HG03378 (cell line): ENCODE results near the gene SORBS2.

Source experiments
- ATAC-seq: cut with Tn5 transposase; IDR thresholded peaks from one replicate; pipeline ENCODE4 v1.9.1; 2021; ENCODE audit warnings: mild to moderate bottlenecking, moderate library complexity; ENCODE audit not compliant: unreplicated experiment

Gene SORBS2

DNA sequence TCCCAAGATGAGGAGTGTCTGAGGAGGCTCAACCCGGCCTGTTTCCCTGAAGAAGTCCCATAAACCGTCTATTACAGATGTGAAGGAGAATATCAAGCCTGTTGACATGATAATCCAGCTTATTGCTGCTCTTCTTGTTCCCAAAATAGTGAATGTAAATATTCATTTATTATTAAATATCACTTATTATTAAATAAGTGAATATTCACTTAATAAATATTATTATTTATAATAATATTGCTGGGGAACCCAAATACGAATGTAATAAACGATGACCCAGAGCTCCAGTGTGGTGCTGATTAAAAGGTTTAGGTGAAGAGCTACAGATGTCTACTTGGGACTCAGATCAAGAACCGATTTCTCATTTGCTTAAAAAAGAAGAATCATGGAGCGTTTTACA lies 23.8 kb upstream of the SORBS2 start:
- no peak for ATAC-seq

DNA sequence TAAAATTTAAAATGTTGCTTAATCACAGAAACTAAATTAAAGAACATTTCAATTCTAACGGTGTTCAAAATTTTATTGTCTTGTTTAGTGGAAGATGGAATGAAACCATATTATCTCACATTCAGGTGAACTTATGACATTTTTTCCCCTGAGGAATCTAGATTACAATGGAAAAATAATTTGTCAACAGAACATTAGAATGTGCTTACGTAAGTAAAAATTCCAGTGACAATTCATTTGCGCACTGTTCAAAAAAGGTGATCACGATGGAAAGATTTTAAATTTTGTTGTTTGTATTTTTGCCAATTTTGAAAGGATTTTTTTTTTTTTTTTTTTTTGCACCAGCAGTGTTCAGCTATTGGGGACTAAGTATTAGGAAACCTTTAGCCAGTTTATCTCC lies 23.3 kb upstream of the SORBS2 start:
- no peak for ATAC-seq

DNA sequence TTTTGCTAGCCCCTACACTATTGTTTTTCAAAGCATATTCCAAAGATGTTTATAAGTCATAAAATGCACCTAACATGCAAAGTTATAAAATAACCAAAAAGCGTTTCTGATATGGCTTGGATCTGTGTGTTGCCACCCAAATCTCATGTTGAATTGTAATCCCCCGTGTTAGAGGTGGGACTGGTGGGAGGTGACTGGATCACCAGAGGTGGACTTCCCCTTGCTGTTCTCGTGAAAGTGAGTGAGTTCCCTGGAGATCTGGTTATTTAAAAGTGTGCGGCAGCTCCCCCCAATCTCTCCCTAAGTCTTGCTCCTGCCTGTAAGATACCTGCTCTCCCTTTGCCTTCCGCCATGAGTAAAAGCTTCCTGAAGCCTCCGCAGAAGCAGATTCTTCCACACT lies 22.8 kb upstream of the SORBS2 start:
- ATAC-seq = no peak

DNA sequence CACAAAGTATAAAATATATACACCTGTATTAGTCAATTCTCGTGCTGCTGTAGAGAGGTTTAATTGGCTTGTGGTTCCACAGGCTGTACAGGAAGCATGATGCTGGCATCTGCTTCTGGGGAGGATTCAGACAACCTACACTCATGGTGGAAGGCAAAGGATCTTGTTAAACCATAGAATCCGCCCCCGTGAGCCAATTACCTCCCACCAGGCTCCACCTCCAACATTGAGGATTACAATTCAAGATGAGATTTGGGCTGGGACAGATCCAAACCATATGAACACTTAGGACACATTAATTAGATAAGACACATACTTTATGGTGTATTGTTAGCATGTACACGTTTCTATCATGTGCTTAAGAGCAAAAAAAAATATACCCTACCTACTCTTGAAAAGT lies 22.1 kb upstream of the SORBS2 start:
- no peak for ATAC-seq

DNA sequence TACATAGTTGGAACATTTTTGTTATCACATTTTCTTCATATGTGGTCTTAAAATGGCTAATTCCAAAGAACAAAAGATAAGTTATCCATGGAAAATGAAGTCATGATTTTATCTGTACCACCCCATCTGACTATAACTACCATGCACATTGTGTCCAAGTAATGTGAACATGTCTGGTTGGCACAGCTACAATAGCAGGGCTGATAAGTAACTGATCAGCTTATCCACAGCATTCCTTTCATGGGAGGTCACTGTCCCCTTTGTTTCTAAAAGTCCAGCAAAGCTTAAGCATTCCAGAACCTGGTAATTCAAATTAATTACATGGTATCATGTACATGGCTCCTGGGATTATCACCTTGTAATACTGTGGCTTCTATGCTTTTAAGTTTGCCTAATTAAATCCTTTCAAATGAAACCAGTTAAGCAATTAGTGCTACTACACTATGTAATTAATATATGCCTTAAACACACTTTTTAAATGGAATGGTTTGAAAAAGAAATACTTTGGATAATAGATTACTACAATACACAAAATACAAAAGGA lies 21.1 kb upstream of the SORBS2 start:
- ATAC-seq = no peak

DNA sequence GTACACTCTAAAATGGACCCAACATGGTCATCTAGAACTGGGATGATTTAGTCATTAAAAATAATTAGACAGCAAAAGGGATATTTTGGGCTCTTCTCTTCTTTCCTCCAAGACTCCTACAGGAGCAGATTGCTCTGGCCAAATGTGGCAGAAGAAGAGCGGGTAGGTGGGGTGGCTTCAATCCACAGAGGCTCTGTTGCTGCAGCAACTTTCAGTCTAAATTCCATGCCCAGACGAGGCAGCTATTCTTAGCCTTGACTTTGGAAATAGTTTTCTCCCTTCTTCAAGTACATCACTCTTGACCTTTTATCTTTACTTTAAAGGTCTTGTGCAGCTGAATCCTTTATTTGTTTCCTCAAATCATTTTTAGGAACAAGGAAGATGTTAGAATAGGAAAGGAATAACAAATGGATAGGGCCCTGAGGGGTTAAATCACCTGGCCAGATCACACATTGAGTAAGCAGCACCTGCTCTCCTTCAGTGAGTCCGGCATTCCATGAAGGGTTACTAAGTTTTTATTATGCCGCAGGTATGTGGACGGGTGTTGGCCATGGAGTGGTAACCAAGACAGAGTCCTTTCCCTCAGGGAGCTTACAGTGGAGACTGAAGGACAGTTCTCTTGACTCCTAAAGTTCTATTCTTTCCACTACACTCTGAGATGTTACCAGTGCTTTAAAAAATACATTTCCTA lies 19.3 kb upstream of the SORBS2 start:
- ATAC-seq = no peak

DNA sequence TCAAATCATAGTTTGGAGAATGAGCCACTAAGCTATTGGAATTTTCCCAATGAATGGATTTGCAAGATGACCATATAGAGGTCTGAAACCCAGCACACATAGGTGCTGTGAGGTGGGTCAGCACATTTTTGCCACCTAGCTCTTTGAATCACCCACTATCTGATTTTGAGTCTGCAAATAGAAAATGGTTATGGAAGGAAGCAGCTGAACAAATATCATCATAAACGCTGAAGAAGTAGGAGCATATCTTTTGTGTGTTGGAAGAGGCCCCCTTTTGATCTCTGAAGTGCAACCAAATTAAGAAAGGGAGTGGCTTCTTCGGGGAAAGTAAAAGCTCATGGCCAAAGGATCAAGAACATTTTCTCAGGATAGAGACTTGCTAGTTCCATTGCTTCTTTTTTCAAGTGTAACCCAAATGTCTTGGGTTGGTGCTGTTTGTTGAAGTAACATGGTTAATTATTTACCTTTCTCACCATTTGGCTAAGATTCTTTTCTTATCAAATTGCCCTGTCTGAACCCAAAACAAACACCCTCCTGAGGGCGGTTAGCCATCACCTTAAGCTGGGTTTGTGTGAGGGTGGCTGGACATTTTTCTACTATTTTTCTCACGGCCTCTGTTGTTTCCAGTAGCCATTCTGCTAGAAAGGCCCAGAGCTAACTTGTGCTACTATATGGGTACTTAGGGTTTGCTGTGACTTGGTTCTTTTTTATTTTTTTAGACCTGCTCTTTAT lies 18.4 kb upstream of the SORBS2 start:
- no peak for ATAC-seq

DNA sequence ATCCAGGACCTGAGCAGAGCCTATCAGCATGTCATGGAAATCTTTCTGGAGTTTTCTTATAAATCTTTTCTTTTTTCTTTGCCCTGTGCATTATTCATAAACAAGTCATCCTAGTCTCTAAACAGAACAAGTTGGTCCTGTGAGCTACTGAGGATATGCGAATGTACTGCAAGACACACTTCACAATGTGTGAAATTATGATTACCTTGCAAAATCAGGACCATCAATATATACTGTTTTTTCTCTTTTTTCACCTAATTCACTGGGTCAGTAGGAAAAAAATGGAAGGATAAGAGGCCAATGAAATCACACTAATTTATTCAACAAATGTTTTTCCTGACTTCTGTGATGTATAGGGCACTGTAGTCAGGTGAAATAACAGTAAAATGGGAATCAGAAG lies 14.4 kb upstream of the SORBS2 start:
- ATAC-seq = no peak

DNA sequence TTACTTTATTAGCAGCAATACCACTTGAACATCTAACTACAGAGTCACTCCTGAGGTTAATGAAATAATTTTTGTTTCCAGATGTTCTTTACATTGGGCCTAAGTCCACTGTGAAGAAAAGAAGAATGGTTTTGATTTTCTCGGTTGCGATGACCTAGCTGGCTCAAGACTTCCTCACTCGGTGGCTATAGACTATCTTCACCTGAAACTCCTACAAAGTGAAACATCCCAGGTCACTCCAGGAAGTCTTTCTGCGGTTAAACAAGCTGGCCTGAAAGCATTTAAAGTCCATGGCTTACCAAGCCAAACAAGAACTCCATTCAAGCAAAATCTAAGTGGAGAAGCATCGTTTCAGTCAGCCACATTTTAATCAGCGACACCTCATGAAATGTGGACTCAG lies 13.7 kb upstream of the SORBS2 start:
- no peak for ATAC-seq

DNA sequence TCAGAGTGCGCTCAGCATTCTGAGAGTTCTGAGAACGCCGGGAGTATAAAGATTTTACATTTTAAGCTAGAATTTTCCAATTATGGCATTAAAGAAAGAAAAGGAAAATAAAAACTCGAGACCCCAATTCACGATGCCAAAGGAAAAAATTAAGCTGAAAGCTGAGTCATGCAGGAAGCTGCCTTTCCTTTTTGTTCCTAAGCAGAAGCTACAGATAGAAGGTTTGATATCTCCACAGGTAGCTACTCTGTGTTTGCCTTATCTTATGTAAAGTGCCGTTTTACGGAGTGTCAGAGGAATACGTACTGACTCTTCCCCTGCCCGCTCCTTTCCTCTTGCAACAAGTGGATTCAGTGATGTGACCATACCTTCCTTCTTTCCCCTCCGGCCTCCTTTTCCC lies 10.8 kb upstream of the SORBS2 start:
- ATAC-seq = no peak

DNA sequence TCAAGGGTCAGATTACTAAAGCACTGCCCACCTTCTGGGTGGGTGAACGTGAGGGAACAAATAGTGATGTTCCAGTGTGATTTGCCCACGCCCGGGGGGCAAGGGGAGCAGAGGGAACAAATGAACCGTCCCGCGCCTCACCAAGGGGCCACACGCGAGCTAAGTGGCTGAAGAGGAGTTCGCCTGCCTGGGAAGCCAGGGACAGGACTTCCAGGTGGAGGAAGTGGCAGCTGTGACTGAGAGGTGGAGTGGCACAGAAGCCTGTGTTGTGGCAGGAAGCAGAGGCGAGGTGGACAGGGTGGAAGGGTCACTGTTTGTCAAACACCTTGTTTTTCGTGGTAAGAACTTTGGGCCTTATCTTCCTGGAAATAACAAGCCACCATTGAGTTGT lies 9.0 kb upstream of the SORBS2 start:
- no peak for ATAC-seq

DNA sequence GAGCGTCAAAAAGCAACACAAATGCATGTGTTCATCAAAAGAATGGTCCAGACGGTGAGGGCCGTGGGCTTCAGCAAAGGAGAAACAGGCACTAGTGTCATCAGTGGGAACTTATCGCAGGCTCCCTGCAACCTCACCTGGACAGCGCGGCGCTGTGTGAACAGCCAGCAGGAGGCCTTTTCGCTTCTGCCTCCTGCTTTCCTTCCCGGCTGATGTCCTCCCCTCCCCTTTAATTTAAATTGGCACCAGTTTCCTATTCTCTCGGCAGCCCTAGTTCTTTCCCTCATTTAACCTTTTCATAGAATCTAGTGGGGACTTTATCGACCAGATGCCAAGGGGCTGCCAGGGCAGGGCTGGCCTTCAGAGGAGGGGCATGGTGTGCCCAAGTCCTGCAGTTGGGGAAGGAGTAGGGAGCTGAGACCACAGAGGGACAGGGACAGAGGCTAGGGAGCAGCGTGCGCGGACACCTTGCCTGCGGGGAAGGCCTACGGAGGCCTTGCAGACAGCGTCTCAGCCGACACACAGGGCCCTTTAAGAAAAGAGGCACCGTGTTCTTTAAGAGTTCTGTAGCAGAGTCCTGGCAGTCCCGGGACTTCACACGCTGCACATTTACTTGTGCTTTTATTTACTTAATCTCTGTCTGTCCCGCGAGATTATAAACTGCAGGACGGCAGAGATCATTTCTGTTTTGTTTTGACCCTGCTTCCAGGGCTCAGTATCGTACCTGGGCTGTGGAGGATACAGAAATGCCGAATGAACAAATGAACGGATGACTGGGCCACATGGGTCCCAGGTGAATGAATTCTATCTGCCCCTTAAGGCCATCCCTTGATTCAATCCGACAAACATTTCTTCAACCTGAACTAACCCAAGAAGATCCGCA lies 8.4 kb upstream of the SORBS2 start:
- ATAC-seq = no peak

DNA sequence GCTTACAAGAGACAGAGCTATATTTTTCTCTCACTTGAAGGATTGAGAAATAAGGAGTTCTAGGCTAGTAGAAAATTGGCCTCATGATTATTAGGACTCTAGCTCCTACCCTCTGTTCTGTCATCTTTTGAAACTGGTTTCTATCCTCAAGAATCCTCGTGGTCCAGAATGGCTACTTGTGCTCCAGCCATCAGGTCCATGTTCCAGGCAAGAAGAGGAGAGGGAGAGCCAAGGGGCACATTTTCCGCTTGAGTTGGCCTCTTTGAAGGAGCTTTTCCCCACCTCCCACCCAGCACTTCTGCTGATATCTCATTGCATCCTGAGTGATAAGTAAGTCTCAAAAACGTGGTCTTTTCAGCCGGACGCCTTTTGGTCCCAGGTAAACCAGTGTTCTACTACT lies 7.2 kb upstream of the SORBS2 start:
- no peak for ATAC-seq

DNA sequence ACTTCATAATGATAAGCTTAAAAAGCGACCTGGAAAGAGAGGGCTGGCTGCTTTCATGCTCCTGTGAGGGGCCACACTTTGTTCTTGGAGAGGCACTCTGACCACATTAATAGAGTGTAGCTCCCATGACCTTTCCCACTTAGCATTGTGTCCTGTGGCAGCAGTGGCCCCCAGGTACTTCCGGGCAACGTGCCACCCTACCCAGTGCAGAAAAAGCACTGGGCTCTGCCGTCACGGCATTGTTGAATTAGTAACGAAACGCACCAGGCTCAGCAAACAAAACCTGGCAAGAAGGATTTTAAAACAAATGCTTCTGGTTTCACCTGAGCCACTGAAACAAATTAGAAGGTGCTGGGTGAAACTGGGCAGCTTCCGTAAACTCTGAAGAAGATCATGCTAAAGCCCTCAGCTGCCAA lies 5.4 kb upstream of the SORBS2 start:
- ATAC-seq = no peak

DNA sequence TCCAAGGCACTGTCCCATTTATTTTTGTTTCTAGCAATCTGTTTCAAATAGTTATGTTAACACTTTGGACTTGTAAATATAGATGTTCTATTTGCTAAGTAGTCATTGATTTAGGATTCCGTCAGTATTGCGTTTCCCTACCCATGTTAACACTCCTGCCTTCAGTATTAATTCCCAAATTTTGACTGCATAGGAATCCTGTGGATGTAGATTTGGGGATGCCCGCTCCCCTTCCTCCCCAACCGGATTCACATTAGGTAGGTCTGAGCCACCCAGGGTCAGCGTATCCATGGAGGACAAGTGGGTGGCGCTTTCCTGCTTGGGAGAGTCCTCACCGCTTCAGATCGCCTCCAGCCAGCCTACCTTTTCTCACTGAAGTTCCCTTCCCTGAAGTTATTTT lies 1.1 kb upstream of the SORBS2 start:
- ATAC-seq = no peak

DNA sequence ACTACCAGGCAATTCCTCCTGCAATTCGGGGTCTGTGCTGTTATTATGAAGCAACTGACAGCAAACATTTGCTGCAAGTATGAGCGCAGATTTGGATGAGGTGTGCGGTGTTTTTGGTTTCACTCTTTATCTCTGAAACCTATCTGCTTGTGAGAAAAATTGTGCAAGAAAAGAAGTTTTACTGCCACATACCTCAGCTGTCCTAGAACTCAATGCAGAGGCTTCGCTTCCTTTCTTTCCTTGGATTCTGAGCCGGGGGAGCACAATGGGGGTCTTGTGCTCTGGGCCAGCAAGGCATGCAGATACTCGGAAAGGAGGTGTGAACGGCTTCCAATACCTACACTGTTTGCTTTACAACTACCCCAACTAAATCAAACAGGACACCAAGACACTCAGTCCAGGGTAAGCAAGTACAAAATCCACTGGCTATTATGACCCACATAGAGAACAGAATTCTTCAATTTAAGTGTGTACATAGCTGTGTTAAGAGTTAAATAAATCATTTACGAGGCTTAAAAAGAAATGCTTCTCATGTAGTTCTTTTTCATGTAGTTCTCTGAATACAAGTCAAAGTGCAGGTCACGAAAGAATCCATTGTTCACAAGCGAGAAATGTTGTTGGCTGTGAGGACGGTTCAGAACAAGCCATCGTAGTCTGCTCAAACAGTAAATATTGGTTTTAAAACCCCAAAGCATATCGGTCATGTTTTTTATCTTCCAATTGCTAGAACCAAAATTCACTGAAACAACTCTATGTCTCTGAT lies 1.1 kb downstream of the SORBS2 start:
- no peak for ATAC-seq

DNA sequence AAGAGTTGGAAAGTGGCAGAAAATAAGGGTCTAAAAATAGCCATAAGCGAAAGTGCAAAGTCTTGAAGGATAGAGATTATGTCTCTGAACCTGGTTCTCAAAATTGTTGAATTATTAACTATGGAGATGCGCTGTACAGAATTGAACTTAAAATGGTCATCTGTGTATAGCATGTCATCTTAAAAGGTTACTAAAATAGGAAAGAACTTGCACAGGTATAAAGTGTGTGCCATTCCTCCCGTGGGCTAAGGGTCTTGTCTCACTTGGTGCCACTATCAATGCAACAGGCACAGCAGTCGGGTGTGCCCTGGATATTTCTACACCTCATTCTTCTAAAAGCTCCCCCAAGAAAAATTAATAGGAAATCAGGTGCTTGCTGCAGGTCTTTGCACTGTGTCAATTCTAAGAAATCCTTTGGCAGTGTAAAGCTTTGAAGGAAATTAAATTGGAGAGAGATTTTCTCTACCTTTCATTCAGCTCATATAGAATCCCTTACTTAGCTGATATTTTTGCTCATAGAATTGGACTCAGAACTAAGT lies 2.4 kb downstream of the SORBS2 start:
- ATAC-seq = no peak

DNA sequence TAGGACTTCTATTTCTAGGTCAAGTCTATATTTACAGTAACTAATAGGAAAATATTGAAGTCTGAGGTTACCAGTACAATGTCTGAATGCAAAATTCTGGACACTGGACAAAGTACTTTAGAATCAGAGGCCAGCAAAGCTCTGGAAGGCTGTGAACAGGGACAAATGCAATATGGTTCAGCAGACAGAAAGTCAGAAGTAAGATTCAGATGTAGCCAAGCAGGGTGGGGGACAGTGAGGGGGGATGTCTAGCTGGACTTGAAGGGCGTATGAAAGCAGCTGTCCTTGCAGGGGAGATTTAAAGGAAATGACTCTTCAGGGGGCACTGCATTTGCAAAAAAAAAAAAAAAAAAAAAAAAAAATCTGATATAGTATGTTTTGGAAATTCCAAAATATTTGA lies 2.9 kb downstream of the SORBS2 start:
- ATAC-seq = no peak

DNA sequence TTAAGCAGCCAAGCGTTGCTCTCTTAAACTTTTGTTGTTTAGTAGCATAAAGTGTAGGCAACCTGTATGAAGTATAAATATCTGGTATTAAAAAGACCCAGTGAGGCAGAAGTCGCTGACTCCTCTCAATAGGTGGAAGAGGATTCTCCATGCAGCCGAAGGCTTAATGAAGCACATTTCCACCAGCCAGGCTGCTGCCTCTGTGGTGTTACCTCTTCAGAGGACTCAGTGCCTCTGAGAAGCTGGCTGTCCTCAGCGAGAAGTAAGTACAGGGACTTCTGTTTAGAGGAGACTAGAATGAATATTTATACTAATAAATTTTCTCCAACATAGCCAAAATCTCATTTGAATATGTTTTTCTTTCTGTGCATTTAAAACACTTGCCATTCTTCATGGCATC lies 6.0 kb downstream of the SORBS2 start:
- ATAC-seq = no peak

DNA sequence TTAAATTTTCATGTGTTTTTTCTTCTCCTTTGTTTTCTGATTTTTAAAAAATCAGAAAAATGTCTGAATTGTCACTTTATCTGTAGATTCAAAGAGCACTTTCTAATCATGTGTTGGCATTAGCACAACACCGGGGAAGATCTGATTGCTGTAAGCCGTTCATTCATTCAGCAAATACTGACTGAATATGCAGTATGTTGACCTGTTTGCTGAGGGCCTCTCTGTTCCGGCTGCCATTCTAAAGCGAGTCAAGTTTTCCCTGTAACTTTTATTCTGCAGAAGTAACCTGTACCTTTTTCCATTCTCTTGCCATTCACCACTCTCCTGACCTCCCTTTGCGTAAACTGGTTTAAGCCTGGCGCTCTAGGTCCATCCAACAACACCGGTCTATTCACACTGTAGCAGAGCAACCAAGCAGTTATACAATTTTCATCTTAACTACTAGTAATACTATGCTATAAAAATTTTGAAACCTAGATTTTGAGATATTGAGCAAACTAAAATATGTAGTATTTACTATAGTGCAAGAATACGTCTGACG lies 6.7 kb downstream of the SORBS2 start:
- ATAC-seq = no peak
